ENCODE measurements around the gene SETBP1. TPM values are rescaled to one million over a fixed set of nuclear protein-coding genes. Genes with fewer than 3 reads are reported as not detected.

SETBP1 gene
- total and polyA plus RNA-seq, 9 of the 15 experiments (the other 6 are each of a cell fraction or from before 2014, with no cell fraction given), result under 0.01 to 0.13 (median 0.04) TPM

DNA sequence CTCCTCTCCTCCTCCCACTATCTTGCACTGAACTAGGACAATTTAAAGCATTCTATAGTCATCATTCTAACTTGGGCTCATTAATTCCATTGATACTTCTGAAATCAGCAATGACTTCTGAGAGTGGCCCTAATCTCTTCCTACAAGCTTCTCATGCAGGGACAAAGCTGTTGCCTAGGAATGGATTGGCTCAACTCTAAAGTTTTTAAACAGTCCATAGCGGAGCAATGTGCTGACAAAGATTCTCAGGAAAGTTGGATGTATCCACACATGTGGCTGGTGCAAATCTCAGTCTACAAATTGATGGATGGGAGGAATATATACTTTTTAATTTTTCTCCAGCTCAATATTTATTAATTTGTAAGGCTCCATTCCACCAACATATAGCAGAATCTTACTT is 388.9 kb downstream of the SETBP1 start (continued):
- TF ChIP-seq, protein P1, sequence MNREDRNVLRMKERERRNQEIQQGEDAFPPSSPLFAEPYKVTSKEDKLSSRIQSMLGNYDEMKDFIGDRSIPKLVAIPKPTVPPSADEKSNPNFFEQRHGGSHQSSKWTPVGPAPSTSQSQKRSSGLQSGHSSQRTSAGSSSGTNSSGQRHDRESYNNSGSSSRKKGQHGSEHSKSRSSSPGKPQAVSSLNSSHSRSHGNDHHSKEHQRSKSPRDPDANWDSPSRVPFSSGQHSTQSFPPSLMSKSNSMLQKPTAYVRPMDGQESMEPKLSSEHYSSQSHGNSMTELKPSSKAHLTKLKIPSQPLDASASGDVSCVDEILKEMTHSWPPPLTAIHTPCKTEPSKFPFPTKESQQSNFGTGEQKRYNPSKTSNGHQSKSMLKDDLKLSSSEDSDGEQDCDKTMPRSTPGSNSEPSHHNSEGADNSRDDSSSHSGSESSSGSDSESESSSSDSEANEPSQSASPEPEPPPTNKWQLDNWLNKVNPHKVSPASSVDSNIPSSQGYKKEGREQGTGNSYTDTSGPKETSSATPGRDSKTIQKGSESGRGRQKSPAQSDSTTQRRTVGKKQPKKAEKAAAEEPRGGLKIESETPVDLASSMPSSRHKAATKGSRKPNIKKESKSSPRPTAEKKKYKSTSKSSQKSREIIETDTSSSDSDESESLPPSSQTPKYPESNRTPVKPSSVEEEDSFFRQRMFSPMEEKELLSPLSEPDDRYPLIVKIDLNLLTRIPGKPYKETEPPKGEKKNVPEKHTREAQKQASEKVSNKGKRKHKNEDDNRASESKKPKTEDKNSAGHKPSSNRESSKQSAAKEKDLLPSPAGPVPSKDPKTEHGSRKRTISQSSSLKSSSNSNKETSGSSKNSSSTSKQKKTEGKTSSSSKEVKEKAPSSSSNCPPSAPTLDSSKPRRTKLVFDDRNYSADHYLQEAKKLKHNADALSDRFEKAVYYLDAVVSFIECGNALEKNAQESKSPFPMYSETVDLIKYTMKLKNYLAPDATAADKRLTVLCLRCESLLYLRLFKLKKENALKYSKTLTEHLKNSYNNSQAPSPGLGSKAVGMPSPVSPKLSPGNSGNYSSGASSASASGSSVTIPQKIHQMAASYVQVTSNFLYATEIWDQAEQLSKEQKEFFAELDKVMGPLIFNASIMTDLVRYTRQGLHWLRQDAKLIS (CRISPR knock-in tag; IDR thresholded peaks at IDR 0.05), result no peak
- TF ChIP-seq ZNF668 (CRISPR knock-in tag; IDR thresholded peaks at IDR 0.05), result no peak
- TF ChIP-seq CXXC5 (CRISPR knock-in tag; IDR thresholded peaks at IDR 0.05), result no peak
- TF ChIP-seq ZNF431 (CRISPR knock-in tag; IDR thresholded peaks at IDR 0.05), result no peak

DNA sequence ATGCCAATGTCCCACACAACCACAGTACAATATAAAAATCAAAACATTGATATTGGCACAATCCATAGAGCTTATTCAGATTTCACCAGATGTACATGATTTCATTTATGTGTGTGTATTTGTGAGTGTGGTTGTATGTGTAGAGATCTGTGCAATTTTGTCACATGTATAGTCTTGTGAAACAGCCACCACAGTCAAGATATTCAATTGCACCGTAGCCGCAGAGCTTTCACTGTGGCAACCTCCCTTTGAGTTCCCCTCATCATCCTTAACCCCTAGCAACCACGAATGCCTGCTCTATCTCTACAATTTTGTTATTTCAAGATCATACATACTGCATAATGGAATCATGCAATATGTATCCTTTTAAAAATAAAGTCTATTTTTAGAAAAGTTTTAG is 391.3 kb downstream of the SETBP1 start:
- POLR2A ChIA-PET, result no interaction called here

More for the DNA sequence above, 391.3 kb downstream of the SETBP1 start:
- no TSS peak for BruUV-seq (replicated peaks)
- H3K27ac ChIP-seq (ENCODE audit: extremely low read depth, low read depth, low read length), result no peak overlapping the region
- no peaks in the 10 kb centered on the region for H3K36me3 ChIP-seq (ENCODE audit: control insufficient read depth, insufficient read depth, low read length)
- no peak overlapping the region for H3K4me2 ChIP-seq (ENCODE audit: insufficient read depth, low read length)
- TF ChIP-seq NEUROD1 (IDR thresholded peaks at IDR 0.05; ENCODE audit: borderline replicate concordance, low read depth, low read length, partially characterized antibody), result no peak
- TF ChIP-seq ZSCAN29 (IDR thresholded peaks at IDR 0.05), result no peak
- TF ChIP-seq, protein P2, sequence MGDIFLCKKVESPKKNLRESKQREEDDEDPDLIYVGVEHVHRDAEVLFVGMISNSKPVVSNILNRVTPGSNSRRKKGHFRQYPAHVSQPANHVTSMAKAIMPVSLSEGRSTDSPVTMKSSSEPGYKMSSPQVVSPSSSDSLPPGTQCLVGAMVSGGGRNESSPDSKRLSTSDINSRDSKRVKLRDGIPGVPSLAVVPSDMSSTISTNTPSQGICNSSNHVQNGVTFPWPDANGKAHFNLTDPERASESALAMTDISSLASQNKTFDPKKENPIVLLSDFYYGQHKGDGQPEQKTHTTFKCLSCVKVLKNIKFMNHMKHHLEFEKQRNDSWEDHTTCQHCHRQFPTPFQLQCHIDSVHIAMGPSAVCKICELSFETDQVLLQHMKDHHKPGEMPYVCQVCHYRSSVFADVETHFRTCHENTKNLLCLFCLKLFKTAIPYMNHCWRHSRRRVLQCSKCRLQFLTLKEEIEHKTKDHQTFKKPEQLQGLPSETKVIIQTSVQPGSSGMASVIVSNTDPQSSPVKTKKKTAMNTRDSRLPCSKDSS (IDR thresholded peaks at IDR 0.05; ENCODE audit: low read depth, partially characterized antibody), result no peak
- no peak for TF ChIP-seq NRF1 (conservative IDR thresholded peaks at IDR 0.05 in 1 of 2, IDR thresholded peaks at IDR 0.05 in 1 of 2)
- TF ChIP-seq GTF2A2 (tag; IDR thresholded peaks at IDR 0.05), result no peak
- no peak for TF ChIP-seq U2AF2 (optimal IDR thresholded peaks at IDR 0.05; ENCODE audit: low read depth, low read length)
- no peak for TF ChIP-seq HEY1 (CRISPR knock-in tag; IDR thresholded peaks at IDR 0.05; ENCODE audit: borderline replicate concordance)
- no peak for TF ChIP-seq SAFB2 (IDR thresholded peaks at IDR 0.05; ENCODE audit: borderline replicate concordance, low read depth, low read length, severe bottlenecking)
- TF ChIP-seq MBD2 (IDR thresholded peaks at IDR 0.05; ENCODE audit: borderline replicate concordance, low read depth), result no peak
- TF ChIP-seq RB1 (IDR thresholded peaks at IDR 0.05; ENCODE audit: low read depth), result no peak
- no peak for TF ChIP-seq NCOR1 (IDR thresholded peaks at IDR 0.05)
- H3K9me3 ChIP-seq (replicated peaks; ENCODE audit: control insufficient read depth, insufficient read depth, low read depth, low read length), result no peaks in the 10 kb centered on the region
- H4K20me1 ChIP-seq (replicated peaks; ENCODE audit: control insufficient read depth, insufficient read depth, low read length), result no peaks in the 10 kb centered on the region
- H3K9me1 ChIP-seq (ENCODE audit: control insufficient read depth, insufficient read depth, low read length), result no peaks in the 10 kb centered on the region
- intact Hi-C loops (cut with micrococcal nuclease), result no loop called here
- no peak overlapping the region for H2AFZ ChIP-seq (ENCODE audit: low read depth, low read length)
- no peak for ATAC-seq
- H3K4me1 ChIP-seq (replicated peaks in 1 of 2; ENCODE audit: control insufficient read depth in 2 of 2, insufficient read depth in 2 of 2, low read length in 2 of 2), result peaks cover 0 to 2% of the 10 kb centered on the region in 2 experiments; a peak in 1 of 5 replicates
- WGBS (ENCODE audit: insufficient coverage, low coverage, missing lambda C conversion rate), result 33% methylated on average over 3 of the region's 3 CpGs
- no peak for FAIRE-seq
- H3K27me3 ChIP-seq (ENCODE audit: control insufficient read depth in 2 of 2, insufficient read depth in 2 of 2, low read length in 2 of 2), result no peaks in the 10 kb centered on the region
- no peaks in the 10 kb centered on the region for H3K79me2 ChIP-seq (ENCODE audit: control insufficient read depth, insufficient read depth, low read length)
- in situ Hi-C loops (cut with MboI), result no loop called here
- CTCF ChIA-PET (ENCODE audit: low intra/inter-chr PET ratio), result no interaction called here
- no peak overlapping the region for H3K4me3 ChIP-seq
- no peak overlapping the region for H3K9ac ChIP-seq (ENCODE audit: insufficient read depth in 1 of 2, low read depth in 2 of 2, low read length in 2 of 2)
- DNase-seq (ENCODE audit: extremely low read depth in 1 of 4, low spot score in 3 of 4), result no peak
